ENCODE measurements around the gene FCRLB.
"Not testable (repeated sequence)": the region's sequence is repeated elsewhere in the genome, so short reads cannot be mapped to it uniquely, and the experiment has no call there.

Gene FCRLB, protein sequence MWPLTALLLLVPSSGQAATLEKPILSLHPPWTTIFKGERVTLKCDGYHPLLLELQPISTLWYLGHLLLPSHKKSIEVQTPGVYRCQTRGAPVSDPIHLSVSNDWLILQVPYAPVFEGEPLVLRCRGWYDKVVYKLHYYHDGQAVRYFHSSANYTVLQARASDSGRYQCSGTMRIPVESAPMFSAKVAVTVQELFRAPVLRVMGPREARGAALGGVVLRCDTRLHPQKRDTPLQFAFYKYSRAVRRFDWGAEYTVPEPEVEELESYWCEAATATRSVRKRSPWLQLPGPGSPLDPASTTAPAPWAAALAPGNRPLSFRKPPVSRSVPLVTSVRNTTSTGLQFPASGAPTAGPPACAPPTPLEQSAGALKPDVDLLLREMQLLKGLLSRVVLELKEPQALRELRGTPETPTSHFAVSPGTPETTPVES

DNA sequence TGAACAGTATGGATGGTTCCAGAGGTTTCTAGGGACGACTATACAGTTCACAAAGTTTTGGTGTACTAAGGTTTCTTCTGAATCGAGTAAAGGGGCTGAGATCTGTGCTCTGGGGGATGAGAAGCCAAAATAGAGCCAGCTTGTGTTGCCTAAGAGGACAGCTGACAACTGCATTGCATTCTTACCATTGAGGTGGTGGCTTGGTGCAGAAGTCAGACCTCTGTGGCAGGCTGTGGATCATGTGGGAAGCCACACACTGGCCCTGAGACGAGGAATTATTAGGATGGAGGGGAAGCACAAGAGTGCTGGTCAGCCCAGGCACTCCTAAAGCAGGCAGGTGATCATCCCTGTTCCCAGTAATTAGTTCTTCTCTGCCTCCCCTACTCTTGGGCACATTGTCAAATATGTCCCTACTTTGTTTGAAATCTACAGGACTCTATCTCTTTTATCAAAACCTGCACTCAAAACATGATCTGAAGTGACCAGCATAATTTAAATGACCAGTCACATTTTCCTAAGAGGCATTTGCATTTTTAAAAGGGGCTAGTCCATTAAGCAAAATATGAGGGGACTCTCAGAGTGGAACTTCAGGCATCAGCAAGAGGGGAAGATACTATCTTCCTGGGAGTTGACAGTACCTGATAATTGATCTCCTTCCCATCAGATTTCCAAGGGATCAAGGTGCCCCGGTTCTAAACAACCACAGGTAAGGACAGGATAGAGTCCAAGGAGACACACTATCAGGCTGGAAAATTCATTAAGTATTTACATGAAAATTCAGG is at the start of gene FCRLB:
Gene FCRLB, plus strand, starts transcription at position 589 of the 782 bp plus-strand sequence. CDS start 1,129 bp downstream, outside the sequence.
- no peak for DNase-seq (ENCODE audit: low read depth)

DNA sequence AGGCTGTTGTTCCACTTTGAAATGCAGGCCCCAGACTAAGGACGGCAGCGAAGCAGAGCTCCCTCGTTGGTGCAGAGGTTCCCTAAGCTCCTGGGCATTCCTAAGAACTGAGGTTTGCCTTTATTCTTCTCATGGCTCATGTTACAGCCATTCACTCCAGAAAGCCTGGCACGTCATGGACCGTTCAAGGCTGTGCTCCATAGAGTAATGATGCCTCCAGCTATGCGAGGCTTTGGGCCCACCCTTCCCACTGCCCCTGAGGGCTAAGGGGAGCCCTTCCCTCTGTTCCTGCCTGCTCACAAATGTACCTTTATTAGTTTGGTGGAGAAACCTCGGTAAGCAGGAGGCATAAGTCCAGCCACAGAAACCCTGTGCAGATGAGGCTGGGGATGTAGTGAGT is 47.9 kb upstream of the FCRLB start:
- DNase-seq (ENCODE audit: low read depth), result not testable (repeated sequence)

DNA sequence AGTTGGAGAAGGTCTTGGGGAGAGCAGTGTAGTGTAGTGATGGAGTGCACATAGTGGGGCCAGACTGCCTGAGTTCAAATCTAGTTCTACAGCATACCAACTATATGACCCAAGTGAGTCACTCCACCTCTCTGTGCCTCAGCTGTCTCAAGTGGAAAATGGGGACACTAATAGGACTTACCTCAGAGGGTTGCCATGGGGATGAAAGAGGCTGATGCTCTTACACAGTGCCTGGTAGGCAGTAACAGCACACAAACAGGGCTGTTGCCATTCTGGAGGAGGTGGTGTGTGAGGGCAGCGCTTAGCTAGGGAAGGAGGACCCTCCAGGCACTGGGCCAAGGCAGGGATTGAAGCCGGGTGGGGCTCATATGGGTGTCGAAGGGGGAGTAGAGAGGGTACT is 46.9 kb upstream of the FCRLB start:
- DNase-seq (ENCODE audit: low read depth), result not testable (repeated sequence)

DNA sequence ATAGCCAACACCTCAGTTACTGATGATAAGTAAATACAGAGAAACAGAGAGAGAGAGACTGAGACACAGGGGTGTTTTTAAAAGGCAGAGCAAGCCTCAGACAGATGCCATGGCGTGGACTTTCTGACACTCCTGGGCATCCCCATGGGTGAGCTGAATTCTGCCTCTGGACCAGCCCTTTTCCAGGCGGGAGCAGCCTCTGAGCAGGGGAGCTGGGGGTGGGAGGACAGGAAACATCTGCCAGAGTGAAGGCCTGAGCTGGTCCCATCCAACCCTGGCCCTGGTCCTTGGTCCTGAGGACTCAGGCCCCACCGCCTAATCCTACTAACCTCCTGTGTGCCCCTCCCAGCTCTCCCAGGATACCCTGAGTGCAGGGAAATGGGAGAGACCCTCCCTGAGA is 46.4 kb upstream of the FCRLB start:
- not testable (repeated sequence) for DNase-seq (ENCODE audit: low read depth)

DNA sequence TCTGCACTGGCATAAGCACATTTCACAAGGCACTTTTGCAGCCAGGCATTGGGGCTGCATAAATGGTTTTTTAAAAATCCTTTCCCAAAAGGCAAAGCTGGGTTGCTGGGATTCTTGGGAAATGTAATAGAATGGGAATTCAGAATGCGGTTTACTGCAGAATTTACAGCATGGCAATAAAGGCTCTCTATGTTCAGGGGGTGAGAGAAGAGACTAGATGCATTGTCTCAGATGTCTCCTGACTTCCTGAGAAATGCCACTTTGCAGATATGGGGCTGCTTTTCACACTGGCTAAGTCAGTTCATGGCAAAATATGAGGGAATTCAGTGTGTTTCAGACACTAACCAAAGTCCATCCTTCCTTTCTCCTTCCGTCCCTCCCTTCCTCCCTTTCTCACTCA is 44.9 kb upstream of the FCRLB start:
- no peak for DNase-seq (ENCODE audit: low read depth)

DNA sequence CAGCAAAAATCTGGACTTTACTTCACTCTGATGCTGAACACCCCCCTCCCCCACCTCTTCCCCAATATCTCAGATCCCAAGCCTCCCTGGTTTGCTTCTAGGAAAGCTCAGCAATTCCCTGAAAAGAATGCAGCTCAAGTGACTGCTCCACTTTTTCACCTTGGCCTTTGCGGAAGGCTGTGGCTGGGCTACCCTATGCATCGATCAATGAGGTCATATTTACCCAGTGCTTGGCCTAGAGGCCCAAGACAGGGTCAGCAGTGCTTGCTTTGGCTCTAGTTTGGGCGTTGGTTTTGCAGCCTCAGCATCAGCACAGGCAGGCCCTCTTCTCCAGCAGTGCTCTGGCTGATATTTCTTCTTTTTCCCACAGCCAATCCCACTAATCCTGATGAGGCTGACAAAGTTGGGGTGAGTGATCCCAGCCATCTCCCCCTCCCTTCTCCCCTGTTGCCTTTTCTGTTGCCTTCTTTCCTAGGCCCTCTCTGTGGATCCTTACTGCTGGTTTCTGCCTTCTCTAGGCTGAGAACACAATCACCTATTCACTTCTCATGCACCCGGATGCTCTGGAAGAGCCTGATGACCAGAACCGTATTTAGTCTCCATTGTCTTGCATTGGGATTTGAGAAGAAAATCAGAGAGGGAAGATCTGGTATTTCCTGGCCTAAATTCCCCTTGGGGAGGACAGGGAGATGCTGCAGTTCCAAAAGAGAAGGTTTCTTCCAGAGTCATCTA is 44.2 kb upstream of the FCRLB start:
- DNase-seq (ENCODE audit: low read depth), result no peak

DNA sequence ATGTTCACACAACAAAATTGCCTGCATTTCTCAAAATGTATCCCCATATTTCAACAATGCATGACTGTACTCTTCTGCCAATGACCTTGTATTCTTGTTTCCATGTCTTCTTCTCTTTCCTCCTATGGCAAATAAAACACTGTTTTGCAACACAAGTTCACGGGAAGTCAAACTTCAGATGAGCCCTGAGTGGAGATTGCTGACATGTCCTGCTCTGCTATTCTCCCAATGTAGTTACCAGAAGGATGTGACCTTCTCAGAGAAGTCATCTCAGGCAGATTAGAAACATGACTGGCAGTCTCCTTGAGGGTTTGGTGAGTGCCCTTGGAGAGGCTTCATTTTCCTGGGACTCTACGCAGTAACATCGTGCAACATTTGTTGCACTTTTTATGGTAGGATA is 42.8 kb upstream of the FCRLB start:
- DNase-seq (ENCODE audit: low read depth), result no peak

DNA sequence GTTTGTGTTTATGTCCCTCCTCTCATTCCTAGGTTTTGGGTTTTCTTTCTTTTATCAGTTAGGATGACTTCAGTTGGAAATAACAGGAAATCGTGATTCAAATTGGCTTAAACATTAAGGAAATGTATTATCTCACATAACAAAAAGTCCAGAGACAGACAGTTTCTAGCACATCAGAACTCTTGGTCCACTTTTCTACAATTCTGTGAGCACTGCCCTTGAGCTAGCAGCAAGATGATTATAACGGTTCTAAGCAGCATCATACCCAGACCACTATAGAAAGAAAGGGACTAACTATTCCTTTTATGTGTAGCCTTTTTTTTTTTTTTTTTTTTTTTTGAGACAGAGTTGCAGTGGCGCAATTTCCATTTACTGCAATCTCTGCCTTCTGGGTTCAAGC is 39.5 kb upstream of the FCRLB start:
- no peak for DNase-seq (ENCODE audit: low read depth)

DNA sequence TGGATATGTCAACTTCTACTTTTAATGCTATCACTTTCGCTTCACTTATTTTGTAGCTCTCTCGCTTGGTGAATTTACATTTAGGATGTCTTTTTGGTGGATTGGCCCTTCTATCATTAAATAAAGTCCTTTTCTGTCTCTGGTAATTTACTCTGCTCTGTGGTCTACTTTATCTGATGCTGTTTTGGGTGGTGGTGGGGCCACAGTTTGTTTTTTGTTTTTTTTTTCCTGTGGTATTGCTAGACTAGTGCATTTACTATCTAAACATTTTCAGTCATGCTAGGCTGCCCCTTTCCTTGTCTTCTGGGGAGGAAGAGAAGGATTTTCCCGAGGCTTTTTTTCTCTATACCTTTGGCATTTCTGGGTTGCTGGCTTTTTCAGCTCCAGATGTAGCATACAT is 32.4 kb upstream of the FCRLB start:
- DNase-seq (ENCODE audit: low read depth), result no peak

DNA sequence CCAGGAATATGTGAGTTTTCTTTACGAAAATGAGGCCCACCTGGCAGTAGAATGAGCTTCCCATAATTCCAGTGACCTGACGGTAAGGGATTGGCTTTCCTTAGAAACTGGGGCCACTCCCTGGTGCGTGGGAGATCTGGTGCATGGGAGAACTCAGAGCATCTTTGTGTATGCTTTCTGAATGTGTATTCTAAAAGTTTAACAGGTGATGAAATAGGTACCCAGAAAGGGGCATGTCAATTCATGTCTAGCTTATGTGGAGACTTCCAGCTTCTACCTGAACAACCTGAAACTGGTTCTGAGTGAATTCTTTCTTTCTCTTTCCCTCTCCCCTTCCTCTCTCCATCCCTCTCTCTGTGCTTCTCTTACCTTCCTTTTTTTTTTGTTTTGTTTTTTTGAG is 29.5 kb upstream of the FCRLB start:
- DNase-seq (ENCODE audit: low read depth), result no peak

DNA sequence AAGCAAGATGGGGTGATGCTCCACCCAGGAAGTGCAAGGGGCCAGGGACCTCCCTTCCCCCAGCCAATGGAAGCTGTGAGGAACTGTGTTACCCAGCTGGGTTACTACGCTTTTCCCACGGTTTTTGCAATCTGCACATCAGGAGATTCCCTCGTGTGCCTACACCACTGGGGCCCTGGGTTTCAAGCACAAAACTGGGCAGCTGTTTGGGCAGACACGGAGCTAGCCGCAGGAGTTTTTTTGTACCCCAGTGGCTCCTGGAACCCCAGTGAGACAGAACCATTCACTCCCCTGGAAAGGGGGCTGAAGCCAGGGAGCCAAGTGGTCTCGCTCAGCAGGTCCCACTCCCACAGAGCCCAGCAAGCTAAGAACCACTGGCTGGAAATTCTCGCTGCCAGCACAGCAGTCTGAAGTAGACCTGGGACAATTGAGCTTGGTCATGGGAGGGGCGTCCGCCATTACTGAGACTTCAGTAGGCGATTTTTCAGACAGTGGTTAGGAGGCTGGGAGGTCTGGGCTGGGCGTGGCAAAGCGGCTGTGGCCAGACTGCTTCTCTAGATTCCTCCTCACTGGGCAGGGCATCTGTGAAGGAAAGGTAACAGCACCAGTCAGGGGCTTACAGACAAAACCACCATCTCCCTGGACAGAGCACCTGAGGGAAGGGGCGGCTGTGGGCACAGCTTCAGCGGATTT is 28.2 kb upstream of the FCRLB start:
- DNase-seq (ENCODE audit: low read depth), result not testable (repeated sequence)

DNA sequence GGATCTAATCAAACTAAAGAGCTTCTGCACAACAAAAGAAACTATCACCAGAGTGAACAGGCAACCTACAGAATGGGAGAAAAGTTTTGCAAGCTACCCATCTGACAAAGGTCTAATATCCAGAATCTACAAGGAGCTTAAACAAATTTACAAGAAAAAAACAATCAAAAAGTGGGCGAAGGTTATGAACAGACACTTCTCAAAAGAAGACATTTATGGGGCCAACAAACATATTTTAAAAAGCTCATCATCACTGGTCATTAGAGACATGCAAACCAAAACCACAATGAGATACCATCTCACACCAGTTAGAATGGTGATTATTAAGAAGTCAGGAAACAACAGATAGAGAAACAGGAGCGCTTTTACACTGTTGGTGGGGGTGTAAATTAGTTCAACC is 23.0 kb upstream of the FCRLB start:
- not testable (repeated sequence) for DNase-seq (ENCODE audit: low read depth)

DNA sequence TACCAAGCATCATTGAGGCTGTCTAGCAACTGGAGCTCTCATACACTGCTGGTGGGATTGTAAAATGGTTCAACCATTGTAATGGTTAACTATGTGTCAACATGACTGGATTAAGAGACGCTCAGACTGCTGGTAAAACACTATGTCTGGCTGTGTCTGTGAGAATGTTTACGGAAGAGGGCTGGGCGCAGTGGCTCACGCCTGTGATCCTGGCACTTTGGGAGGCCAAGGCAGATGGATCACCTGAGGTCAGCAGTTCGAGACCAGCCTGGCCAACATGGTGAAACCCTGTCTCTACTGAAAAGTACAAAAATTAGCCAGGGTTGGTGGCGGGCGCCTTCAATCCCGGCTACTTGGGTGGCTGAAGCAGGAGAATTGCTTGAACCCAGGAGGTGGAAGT is 19.1 kb upstream of the FCRLB start:
- DNase-seq (ENCODE audit: low read depth), result no peak

DNA sequence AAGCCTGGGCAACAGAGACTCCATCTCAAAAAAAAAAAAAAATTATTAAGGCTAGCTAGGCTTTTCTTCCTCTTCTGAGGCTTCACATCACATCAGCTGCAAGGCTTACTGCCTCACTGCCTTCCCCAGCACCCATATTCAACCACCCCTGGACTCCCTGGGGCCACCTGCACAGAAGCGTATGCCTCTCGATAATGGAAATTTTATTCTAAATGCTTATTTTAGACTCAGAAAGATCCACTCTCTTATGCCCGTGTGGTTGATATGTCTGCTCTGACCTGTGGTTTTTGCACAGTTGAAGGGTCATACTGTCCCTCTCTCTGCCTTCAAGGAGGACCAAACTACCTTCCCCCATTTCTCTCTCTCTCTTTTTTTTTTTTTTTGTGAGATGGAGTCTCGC is 15.8 kb upstream of the FCRLB start:
- DNase-seq (ENCODE audit: low read depth), result no peak

DNA sequence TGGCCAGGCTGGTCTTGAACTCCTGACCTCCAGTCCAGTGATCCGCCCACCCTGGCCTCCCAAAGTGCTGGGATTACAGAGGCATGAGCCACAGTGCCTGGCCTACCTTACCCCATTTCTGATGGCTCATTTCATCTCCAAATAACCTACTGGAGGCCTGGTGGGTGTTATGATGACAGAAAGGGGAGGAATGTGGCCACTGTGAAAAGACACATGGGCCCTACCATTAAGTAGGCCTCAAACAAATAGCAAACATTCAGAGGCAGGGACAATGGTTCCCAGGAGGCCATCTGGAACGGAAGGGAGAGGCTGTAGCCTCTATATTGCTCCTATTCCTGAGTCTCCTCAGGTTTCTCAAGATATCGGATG is 15.2 kb upstream of the FCRLB start:
- peak; percentile 78 for DNase-seq (ENCODE audit: low read depth)

DNA sequence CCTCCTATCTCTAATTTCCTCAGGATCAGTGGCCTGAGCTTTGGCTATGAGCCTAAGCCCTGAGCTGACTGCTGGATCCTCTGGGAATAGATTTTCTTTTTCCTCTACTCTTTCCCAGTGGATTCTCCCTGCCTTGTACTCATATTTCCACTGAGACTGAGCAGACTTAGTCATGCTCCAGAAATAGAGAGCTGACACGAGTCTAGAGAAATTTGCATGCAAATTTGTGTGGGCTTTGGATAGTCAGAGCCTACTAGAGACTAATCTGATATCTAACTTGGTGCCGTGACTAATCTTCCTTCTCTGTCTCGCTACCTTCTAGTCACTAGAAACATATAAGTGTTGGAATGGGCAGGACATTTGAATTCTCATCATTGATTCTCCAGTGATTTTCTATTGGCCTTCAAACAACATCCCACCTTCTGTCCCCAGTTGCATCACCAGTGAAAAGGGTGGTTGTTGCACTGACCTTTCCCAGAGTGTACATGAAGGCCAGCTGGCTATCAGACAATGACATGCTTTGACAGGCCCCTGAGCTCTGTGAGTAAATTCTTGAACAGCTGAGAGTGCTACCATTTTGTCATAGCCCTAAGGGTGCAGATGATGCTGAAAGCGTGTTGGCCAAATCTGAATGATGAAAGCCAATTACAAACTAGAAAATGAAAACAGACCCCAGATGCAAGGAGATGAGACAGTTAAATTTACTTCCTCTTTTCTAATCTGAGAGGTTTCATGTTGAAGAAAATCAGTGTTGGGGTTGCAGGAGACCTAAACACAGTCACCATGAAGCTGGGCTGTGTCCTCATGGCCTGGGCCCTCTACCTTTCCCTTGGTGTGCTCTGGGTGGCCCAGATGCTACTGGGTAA is 14.6 kb upstream of the FCRLB start, which contains the start of gene FCRLA:
Gene FCRLA, plus strand, starts transcription at position 748 of the 866 bp plus-strand sequence. Its CDS starts 36 bp downstream, at position 784.
- peak; percentile 98 for DNase-seq (ENCODE audit: low read depth)

DNA sequence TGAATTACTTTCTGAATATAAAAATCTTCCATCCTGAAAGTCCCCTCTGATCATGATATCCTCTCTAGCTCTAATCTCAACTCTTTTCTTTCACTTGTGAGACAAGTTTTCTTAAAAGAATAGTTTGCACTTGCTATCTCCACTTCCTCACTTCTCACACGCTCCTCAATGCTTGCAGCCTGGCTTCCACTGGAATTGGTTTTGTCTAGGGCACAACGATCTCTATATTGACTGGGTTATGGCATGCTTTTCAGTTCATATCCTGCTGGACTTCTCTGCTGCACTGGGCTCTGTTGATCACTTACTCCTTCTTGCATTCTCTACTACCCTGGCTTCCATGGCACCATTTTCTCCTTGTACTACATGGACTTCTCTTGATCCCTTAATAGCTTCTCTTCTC is 13.8 kb upstream of the FCRLB start:
- DNase-seq (ENCODE audit: low read depth), result no peak

DNA sequence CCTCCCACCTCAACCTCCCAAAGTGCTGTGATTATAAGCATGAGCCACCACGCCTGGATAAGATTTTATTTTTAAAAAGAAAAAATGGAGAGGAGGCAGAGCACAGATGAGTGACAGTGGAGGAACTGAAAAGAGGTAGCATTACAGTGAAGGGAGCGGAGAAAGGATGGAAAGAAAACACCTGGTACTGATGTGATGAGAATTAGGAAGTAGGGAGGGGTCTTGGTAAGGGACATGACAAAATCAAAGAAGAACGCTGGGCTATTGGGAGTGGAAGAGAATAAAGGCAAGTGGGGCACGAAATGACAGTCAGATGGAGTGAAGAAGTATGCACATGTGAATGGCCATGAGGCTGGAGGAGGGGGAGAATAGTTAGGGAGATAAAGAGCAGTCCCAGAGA is 12.0 kb upstream of the FCRLB start:
- no peak for DNase-seq (ENCODE audit: low read depth)

DNA sequence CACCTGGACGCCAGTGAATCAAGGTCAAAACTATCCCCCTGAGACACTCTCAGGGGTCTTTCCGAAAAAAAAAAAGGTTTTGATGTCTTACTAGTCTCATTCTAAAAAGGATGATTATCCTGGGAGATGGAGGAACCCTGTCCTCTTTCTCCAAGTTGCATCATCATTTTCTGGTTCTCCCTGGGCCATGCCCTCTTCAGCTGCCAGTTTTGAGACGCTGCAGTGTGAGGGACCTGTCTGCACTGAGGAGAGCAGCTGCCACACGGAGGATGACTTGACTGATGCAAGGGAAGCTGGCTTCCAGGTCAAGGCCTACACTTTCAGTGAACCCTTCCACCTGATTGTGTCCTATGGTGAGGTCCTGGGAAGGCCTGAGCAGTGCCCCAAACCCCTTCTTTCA is 10.8 kb upstream of the FCRLB start:
- DNase-seq (ENCODE audit: low read depth), result no peak

DNA sequence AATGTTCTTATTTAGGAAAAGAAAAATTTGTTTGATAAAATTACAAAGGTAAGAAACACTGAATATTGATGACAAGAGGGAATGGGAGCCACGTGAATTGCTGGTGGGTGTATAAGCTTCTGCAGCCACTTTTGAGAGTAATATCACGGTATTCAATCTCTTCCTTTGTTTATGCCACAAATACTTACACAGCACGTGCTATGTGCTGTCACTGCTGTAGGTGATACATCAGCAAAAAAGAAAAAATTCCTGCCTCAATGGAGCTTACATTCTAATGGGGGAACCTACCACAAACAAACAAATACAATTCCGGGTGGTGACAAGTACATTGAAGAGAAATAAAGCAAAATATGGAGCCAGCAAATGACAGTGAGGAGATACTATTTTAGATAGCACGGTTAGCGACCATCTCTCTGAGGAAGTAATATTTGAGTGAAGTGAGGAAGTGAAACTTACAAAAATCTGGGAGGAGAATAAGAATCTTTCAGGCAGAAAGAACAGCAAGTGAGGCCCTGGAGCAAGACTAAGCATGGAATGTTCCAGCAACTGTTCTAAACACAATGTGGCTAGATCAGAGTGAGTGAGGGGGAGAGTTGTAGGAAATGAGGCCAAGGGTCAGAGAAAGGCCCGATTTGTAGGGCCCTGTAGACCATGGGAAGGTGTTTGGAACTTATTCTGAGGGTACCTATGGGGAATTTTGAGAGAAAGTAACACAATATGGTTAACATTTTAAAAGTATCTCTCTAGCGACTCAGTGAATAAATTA is 2.6 kb upstream of the FCRLB start:
- no peak for DNase-seq (ENCODE audit: low read depth)

All from GM04503 (cell line).